PC-9 (cell line): ENCODE data around the gene CCDC60. TPM values are rescaled to one million over a fixed set of nuclear protein-coding genes. Genes with fewer than 3 reads are reported as not detected.
A peak's percentile ranks its signal among the peaks of the same experiment; 100 is the strongest.

Experiments used
- BruUV-seq: library from RNA; stranded (reverse); fragments of 400-500 nt; replicated peaks from 2 replicates; lab custom pipeline; 2021; lab: Mats Ljungman, UMichigan
- CTCF ChIA-PET: fragments of 300-600 bp; sonication (Branson Sonifier 250); formaldehyde crosslinking; loops from one replicate; lab custom pipeline; 2022; ENCODE audit warnings: antibody characterized with exemption; lab: Charles Lee
- POLR2A ChIA-PET: fragments of 300-600 bp; sonication (Branson Sonifier 250); formaldehyde crosslinking; loops from one replicate; lab custom pipeline; 2022; ENCODE audit warnings: antibody characterized with exemption; ENCODE audit not compliant: unreplicated experiment; lab: Charles Lee
- DNase-seq, 2 experiments: peaks; one replicate each; pipeline versions ENCODE4 v3.0.0 to v3.0.0-alpha.2; 2015 to 2022; ENCODE audit warnings: mixed read lengths in 1 of 2
- H2AFZ ChIP-seq: fragments of 200-600 bp; sonication (generic); 2 replicates; pipeline ENCODE4 v1.8.1; 2017; ENCODE audit warnings: antibody characterized with exemption
- H3F3A ChIP-seq: fragments of 200-600 bp; sonication (generic); 2 replicates; pipeline ENCODE4 v1.8.1; 2017; ENCODE audit warnings: antibody characterized with exemption, mild to moderate bottlenecking, low read depth; ENCODE audit not compliant: insufficient read depth
- H3K27ac ChIP-seq: fragments of 200-600 bp; sonication (generic); 2 replicates; pipeline ENCODE4 v1.6.1; 2016; ENCODE audit warnings: mixed run types
- H3K27me3 ChIP-seq: fragments of 200-600 bp; sonication (generic); 2 replicates; pipeline ENCODE4 v1.6.1; 2016; ENCODE audit warnings: low read depth, mixed run types; ENCODE audit not compliant: insufficient read depth
- H3K36me3 ChIP-seq: fragments of 200-600 bp; sonication (generic); 2 replicates; pipeline ENCODE4 v1.6.1; 2016; ENCODE audit warnings: low read depth, mixed run types
- H3K4me1 ChIP-seq: fragments of 200-600 bp; sonication (generic); replicated peaks from 2 replicates; pipeline ENCODE4 v1.6.1; 2016; ENCODE audit warnings: mixed run types; ENCODE audit not compliant: insufficient read depth
- H3K4me2 ChIP-seq: fragments of 200-600 bp; sonication (generic); 2 replicates; pipeline ENCODE4 v1.6.1; 2017; ENCODE audit warnings: mixed run types
- H3K4me3 ChIP-seq: fragments of 200-600 bp; sonication (generic); 2 replicates; pipeline ENCODE4 v1.6.1; 2016; ENCODE audit warnings: mixed run types
- H3K79me2 ChIP-seq: fragments of 200-600 bp; sonication (generic); 2 replicates; pipeline ENCODE4 v1.6.1; 2017; ENCODE audit warnings: low read depth, mixed run types
- H3K9me2 ChIP-seq: fragments of 200-600 bp; sonication (generic); 2 replicates; pipeline ENCODE4 v1.8.1; 2017; ENCODE audit warnings: mild to moderate bottlenecking; ENCODE audit not compliant: insufficient read depth
- H3K9me3 ChIP-seq: fragments of 200-600 bp; sonication (generic); 2 replicates; pipeline ENCODE4 v1.8.1; 2016; ENCODE audit warnings: low read depth; ENCODE audit not compliant: insufficient read depth
- H4K20me1 ChIP-seq: fragments of 200-600 bp; sonication (generic); 2 replicates; pipeline ENCODE4 v1.8.1; 2017; ENCODE audit not compliant: insufficient read depth
- EZH2 ChIP-seq: fragments of 200-600 bp; sonication (generic); IDR thresholded peaks from 2 replicates; pipeline ENCODE4 v1.8.0; 2017; ENCODE audit warnings: antibody characterized with exemption, low read depth
- intact Hi-C: fragments of 100-400 bp; cut with micrococcal nuclease; formaldehyde crosslinking; loops from one replicate; pipeline ENCODE4 v1.10.0; 2022; ENCODE audit not compliant: unreplicated experiment
- total RNA-seq: library from RNA; stranded (reverse); gene quantifications from 2 replicates; pipeline ENCODE4 v1.2.3, GENCODE V29; 2021
- TF ChIP-seq, protein P1 (sequence below): fragments of 200-600 bp; sonication (generic); conservative IDR thresholded peaks from 2 replicates; pipeline ENCODE4 v1.6.1; 2017; ENCODE audit warnings: mixed run types, antibody characterized with exemption, mild to moderate bottlenecking, moderate library complexity

Gene CCDC60
- total RNA-seq, 1 experiment from 2014 or later: not detected

- Histone ChIP-seq H2AFZ (no peak overlapping the region), H4K20me1 (no peaks in the 10 kb centered on the region), H3F3A (no peaks in the 10 kb centered on the region), H3K4me1 (no peaks in the 10 kb centered on the region), H3K9me3 (no peaks in the 10 kb centered on the region), H3K36me3 (no peaks in the 10 kb centered on the region), H3K4me2 (no peak overlapping the region), H3K79me2 (no peaks in the 10 kb centered on the region), H3K4me3 (no peak overlapping the region), H3K9me2 (no peaks in the 10 kb centered on the region), H3K27ac (no peak overlapping the region), H3K27me3 (peaks cover 5% of the 10 kb centered on the region; the same call in 1 of the 2 replicates)
- intact Hi-C loops: no loop called here
- peak in 1 of 2 experiments; percentile 20 for DNase-seq
- TF ChIP-seq, protein P1, sequence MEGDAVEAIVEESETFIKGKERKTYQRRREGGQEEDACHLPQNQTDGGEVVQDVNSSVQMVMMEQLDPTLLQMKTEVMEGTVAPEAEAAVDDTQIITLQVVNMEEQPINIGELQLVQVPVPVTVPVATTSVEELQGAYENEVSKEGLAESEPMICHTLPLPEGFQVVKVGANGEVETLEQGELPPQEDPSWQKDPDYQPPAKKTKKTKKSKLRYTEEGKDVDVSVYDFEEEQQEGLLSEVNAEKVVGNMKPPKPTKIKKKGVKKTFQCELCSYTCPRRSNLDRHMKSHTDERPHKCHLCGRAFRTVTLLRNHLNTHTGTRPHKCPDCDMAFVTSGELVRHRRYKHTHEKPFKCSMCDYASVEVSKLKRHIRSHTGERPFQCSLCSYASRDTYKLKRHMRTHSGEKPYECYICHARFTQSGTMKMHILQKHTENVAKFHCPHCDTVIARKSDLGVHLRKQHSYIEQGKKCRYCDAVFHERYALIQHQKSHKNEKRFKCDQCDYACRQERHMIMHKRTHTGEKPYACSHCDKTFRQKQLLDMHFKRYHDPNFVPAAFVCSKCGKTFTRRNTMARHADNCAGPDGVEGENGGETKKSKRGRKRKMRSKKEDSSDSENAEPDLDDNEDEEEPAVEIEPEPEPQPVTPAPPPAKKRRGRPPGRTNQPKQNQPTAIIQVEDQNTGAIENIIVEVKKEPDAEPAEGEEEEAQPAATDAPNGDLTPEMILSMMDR: no peak
- no peak for TF ChIP-seq EZH2
- ChIA-PET POLR2A (no interaction called here), CTCF (no interaction called here)
- no TSS peak for BruUV-seq
Measured at GRCh38 chr12:119412306-119412705, 77.8 kb downstream of the CCDC60 start.

- intact Hi-C loops: loop anchor here (1.0 kb wide), 2 partner anchors 298 to 1008 kb away; no protein-coding TSS in a partner anchor
- TF ChIP-seq, protein P1: peak; percentile 83
- TF ChIP-seq EZH2: no peak
- DNase-seq: peak; percentile 37 to 44
- Histone ChIP-seq H3K27me3 (peaks cover 3% of the 10 kb centered on the region; the same call in 1 of the 2 replicates), H3F3A (no peaks in the 10 kb centered on the region), H3K4me2 (no peak overlapping the region), H3K9me2 (no peaks in the 10 kb centered on the region), H3K4me3 (no peak overlapping the region), H3K27ac (no peak overlapping the region), H3K9me3 (no peaks in the 10 kb centered on the region), H2AFZ (no peak overlapping the region), H3K79me2 (no peaks in the 10 kb centered on the region), H4K20me1 (no peaks in the 10 kb centered on the region), H3K36me3 (no peaks in the 10 kb centered on the region), H3K4me1 (no peaks in the 10 kb centered on the region)
- no TSS peak for BruUV-seq
- POLR2A ChIA-PET: no interaction called here
- CTCF ChIA-PET: interaction anchor here (0.6 kb wide), 2 partner anchors 1250 to 1740 kb away, joined by 3 to 9 read pairs; no protein-coding TSS in a partner anchor
Measured at GRCh38 chr12:119412811-119413794, 78.6 kb downstream of the CCDC60 start.

DNA sequence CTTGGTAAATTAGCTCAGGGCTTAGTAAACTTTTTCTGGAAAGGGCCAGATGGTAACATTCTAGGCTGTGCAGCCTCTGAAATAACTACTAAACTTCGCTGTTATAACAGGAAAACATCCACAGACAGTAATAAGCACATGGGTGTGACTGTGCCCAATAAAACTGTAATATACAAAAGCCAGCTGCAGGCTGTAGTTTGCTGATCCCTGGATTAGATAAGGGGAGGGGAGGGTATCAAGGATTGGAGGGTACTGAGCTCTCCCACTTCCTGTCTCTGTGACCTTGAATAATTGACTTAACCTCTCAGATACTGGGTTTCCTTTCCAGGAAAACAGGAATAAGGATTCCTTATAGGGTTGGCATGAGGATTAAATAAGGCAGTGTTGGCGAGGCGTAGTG, 81.2 kb downstream of the CCDC60 start:
- no peaks in the 10 kb centered on the region for H3K79me2 ChIP-seq
- 0 out of 2 replicates have a peak, but pooled peaks cover 4% of the 10 kb centered on the region for H3K27me3 ChIP-seq
- no peaks in the 10 kb centered on the region for H4K20me1 ChIP-seq
- H3F3A ChIP-seq: no peaks in the 10 kb centered on the region
- H3K4me1 ChIP-seq: no peaks in the 10 kb centered on the region
- H3K36me3 ChIP-seq: no peaks in the 10 kb centered on the region
- no peak overlapping the region for H3K4me2 ChIP-seq
- CTCF ChIA-PET: no interaction called here
- TF ChIP-seq, protein P1: no peak
- no peak overlapping the region for H2AFZ ChIP-seq
- no peaks in the 10 kb centered on the region for H3K9me2 ChIP-seq
- H3K27ac ChIP-seq: no peak overlapping the region
- DNase-seq: peak in 1 of 2 experiments; percentile 10
- no TSS peak for BruUV-seq
- no peaks in the 10 kb centered on the region for H3K9me3 ChIP-seq
- POLR2A ChIA-PET: no interaction called here
- no peak overlapping the region for H3K4me3 ChIP-seq
- intact Hi-C loops: no loop called here
